NCI-H2029 (cell line): ENCODE data around the gene PCBD1.

Source experiments
- DNase-seq: peaks from one replicate; lab custom pipeline; 2025; lab: John Stamatoyannopoulos, UW

PCBD1 gene

GRCh38 chr10:70834021-70834420 is 54.3 kb downstream of the PCBD1 start:
- DNase-seq: no peak

DNA sequence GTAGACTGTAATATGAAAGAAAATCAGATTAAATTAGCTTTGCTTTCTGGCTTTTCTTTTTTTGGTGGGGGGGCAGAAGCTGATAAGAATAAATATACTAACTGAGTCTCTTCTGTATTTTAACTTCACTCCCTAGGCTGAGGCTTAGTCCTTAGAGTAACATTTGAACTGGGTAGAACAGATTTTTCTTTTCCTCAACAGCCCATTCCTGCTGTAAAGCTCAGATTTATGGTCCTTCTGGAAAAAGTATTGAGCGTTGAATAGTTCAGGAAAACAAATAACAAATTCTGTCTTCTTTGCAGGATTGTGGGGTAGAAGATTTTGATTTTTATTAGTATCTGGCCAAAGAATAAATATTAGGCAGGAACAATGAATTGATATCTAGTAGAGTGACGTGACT is 54.8 kb downstream of the PCBD1 start:
- no peak for DNase-seq
